Activated naive CD8-positive, alpha-beta T cell (primary cell): Measurements from ENCODE around the gene RTN4RL1.

ENCODE experiments used
- H3K27ac Mint-ChIP-seq: one replicate; pipeline ENCODE4 v1.8.0; 2021; ENCODE audit warnings: mixed read lengths
- H3K27me3 Mint-ChIP-seq: one replicate; pipeline ENCODE4 v1.8.0; 2021; ENCODE audit warnings: mixed read lengths
- H3K36me3 Mint-ChIP-seq: one replicate; pipeline ENCODE4 v1.8.0; 2021; ENCODE audit warnings: mixed read lengths
- H3K4me1 Mint-ChIP-seq: one replicate; pipeline ENCODE4 v1.8.0; 2021; ENCODE audit warnings: low read depth, mixed read lengths
- H3K4me3 Mint-ChIP-seq: one replicate; pipeline ENCODE4 v1.8.0; 2021; ENCODE audit warnings: mild to moderate bottlenecking, mixed read lengths
- H3K9me3 Mint-ChIP-seq: one replicate; pipeline ENCODE4 v1.8.0; 2021; ENCODE audit warnings: low read depth, mixed read lengths

Gene RTN4RL1

GRCh38 chr17:2054512-2055291, 29.6 kb upstream of the RTN4RL1 start, which contains the start of gene HIC1:
TSS of gene HIC1 (plus strand) at chr17:2055103. CDS start at chr17:2056691, 1,588 bp downstream.
- peak within 1 kb of the TSS; percentile 79 for H3K4me3 Mint-ChIP-seq
- H3K27ac Mint-ChIP-seq: peak within 1 kb of the TSS; percentile 58
- H3K4me1 Mint-ChIP-seq: peaks cover 18% of the 10 kb centered on the region
- no peaks in the 10 kb centered on the region for H3K36me3 Mint-ChIP-seq
- no peaks in the 10 kb centered on the region for H3K9me3 Mint-ChIP-seq
- peaks cover 2% of the 10 kb centered on the region for H3K27me3 Mint-ChIP-seq

GRCh38 chr17:2054262-2054511, 29.1 kb upstream of the RTN4RL1 start:
- H3K9me3 Mint-ChIP-seq: no peaks in the 10 kb centered on the region
- peaks cover 16% of the 10 kb centered on the region for H3K4me1 Mint-ChIP-seq
- H3K27me3 Mint-ChIP-seq: no peaks in the 10 kb centered on the region
- no peaks in the 10 kb centered on the region for H3K36me3 Mint-ChIP-seq
- peak overlapping the region; percentile 58 for H3K27ac Mint-ChIP-seq
- H3K4me3 Mint-ChIP-seq: peak overlapping the region; percentile 79

GRCh38 chr17:2053380-2054261, 28.5 kb upstream of the RTN4RL1 start:
- H3K27me3 Mint-ChIP-seq: no peaks in the 10 kb centered on the region
- peak overlapping the region; percentile 79 for H3K4me3 Mint-ChIP-seq
- H3K36me3 Mint-ChIP-seq: no peaks in the 10 kb centered on the region
- H3K27ac Mint-ChIP-seq: peak overlapping the region; percentile 41
- H3K4me1 Mint-ChIP-seq: peaks cover 22% of the 10 kb centered on the region
- H3K9me3 Mint-ChIP-seq: no peaks in the 10 kb centered on the region

GRCh38 chr17:2051933-2052559, 26.9 kb upstream of the RTN4RL1 start:
- Mint-ChIP-seq H3K4me3 (peak overlapping the region; percentile 54), H3K27me3 (no peaks in the 10 kb centered on the region), H3K4me1 (peaks cover 24% of the 10 kb centered on the region), H3K9me3 (no peaks in the 10 kb centered on the region), H3K27ac (no peak overlapping the region), H3K36me3 (no peaks in the 10 kb centered on the region)

GRCh38 chr17:2051061-2051932, 26.2 kb upstream of the RTN4RL1 start:
- Mint-ChIP-seq H3K36me3 (no peaks in the 10 kb centered on the region), H3K9me3 (no peaks in the 10 kb centered on the region), H3K4me1 (peaks cover 24% of the 10 kb centered on the region), H3K27me3 (no peaks in the 10 kb centered on the region), H3K27ac (no peak overlapping the region), H3K4me3 (peak overlapping the region; percentile 54)

GRCh38 chr17:2050300-2051060, 25.3 kb upstream of the RTN4RL1 start:
- H3K9me3 Mint-ChIP-seq: no peaks in the 10 kb centered on the region
- no peaks in the 10 kb centered on the region for H3K36me3 Mint-ChIP-seq
- H3K4me3 Mint-ChIP-seq: no peak overlapping the region
- H3K4me1 Mint-ChIP-seq: peaks cover 24% of the 10 kb centered on the region
- H3K27me3 Mint-ChIP-seq: no peaks in the 10 kb centered on the region
- H3K27ac Mint-ChIP-seq: no peak overlapping the region

- Mint-ChIP-seq H3K9me3 (no peaks in the 10 kb centered on the region), H3K36me3 (no peaks in the 10 kb centered on the region), H3K4me3 (peak overlapping the region; percentile 82), H3K4me1 (peaks cover 26% of the 10 kb centered on the region), H3K27ac (peak overlapping the region; percentile 28), H3K27me3 (no peaks in the 10 kb centered on the region)
These were observed 24.5 kb upstream of the RTN4RL1 start for GRCh38 chr17:2049333-2050299.

- H3K27ac Mint-ChIP-seq: no peak overlapping the region
- no peaks in the 10 kb centered on the region for H3K36me3 Mint-ChIP-seq
- H3K4me1 Mint-ChIP-seq: peaks cover 25% of the 10 kb centered on the region
- H3K27me3 Mint-ChIP-seq: no peaks in the 10 kb centered on the region
- H3K4me3 Mint-ChIP-seq: peak overlapping the region; percentile 82
- no peaks in the 10 kb centered on the region for H3K9me3 Mint-ChIP-seq
These were observed 23.7 kb upstream of the RTN4RL1 start for GRCh38 chr17:2048805-2049204.

GRCh38 chr17:2047590-2047989, 22.5 kb upstream of the RTN4RL1 start:
- H3K4me3 Mint-ChIP-seq: no peak overlapping the region

GRCh38 chr17:2044263-2044894, 19.2 kb upstream of the RTN4RL1 start:
- Mint-ChIP-seq H3K4me1 (peaks cover 33% of the 10 kb centered on the region), H3K36me3 (no peaks in the 10 kb centered on the region), H3K9me3 (no peaks in the 10 kb centered on the region), H3K27me3 (no peaks in the 10 kb centered on the region), H3K27ac (peak overlapping the region; percentile 41), H3K4me3 (peak overlapping the region; percentile 38)

More at GRCh38 chr17:2047590-2047989, 22.5 kb upstream of the RTN4RL1 start:
- Mint-ChIP-seq H3K27me3 (no peaks in the 10 kb centered on the region), H3K9me3 (no peaks in the 10 kb centered on the region), H3K27ac (no peak overlapping the region), H3K36me3 (no peaks in the 10 kb centered on the region), H3K4me1 (peaks cover 29% of the 10 kb centered on the region)

GRCh38 chr17:2043785-2044184, 18.7 kb upstream of the RTN4RL1 start:
- no peaks in the 10 kb centered on the region for H3K27me3 Mint-ChIP-seq
- H3K36me3 Mint-ChIP-seq: no peaks in the 10 kb centered on the region
- H3K27ac Mint-ChIP-seq: no peak overlapping the region
- no peaks in the 10 kb centered on the region for H3K9me3 Mint-ChIP-seq
- H3K4me3 Mint-ChIP-seq: peak overlapping the region; percentile 95
- H3K4me1 Mint-ChIP-seq: peaks cover 27% of the 10 kb centered on the region

- no peaks in the 10 kb centered on the region for H3K9me3 Mint-ChIP-seq
- H3K27me3 Mint-ChIP-seq: no peaks in the 10 kb centered on the region
- peaks cover 23% of the 10 kb centered on the region for H3K4me1 Mint-ChIP-seq
- H3K36me3 Mint-ChIP-seq: no peaks in the 10 kb centered on the region
- peak overlapping the region; percentile 95 for H3K4me3 Mint-ChIP-seq
- H3K27ac Mint-ChIP-seq: peak overlapping the region; percentile 94
These were observed 17.8 kb upstream of the RTN4RL1 start for GRCh38 chr17:2042933-2043332.
